Placental epithelial cell (primary cell): ENCODE results near the gene FBP2. TPM values are rescaled to one million over a fixed set of nuclear protein-coding genes. Genes with fewer than 3 reads are reported as not detected.

Experiments
- total RNA-seq: library from RNA; depleted of rRNA; stranded (reverse); fragments of >200 nt; gene quantifications from 2 replicates; pipeline ENCODE4 v1.2.3, GENCODE V29; 2012

Gene FBP2
- total RNA-seq, result not detected in 2 replicates

DNA sequence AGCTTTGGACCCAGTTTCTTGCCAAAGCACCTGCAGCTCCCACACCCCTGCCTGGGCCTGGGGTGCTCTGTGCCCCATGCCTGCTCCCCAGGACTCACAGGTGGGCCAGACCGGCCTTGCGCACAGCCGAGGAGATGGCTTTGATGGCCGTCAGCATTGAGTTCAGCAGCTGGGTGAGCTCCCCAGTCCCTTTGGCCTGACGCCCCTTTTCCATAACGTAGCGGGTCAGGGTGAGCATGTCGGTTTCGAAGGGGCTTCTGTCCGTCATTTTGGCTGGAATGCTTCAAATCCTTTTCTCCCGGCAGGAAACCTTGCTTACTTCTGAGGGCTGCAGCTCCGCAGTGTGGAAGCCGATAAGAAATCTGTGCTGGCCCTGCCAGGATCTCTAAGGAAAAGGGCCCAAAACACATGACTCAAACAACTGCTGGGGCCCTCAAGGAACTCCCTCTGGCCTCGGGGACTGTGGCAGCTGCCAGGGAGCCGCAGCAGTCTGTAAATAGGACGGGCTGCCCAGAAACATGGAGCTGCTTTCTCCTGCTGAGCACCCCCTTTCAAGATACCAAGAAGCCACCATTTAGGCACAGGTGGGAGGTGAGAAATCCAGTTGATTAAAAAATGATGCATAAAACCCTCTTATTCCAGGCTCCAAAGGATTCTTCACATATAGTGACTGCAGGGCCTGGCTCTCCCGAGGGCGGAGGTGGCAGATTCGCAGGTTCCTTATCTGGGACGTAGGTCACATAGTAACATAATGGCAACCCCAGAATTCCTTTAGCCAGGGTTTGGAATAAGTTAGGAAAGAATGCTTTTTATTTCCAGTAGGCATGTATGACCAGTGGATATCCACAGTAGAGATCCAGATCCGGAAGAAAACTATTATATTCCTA lies at the start of gene FBP2:
FBP2 (minus strand) TSS at position 366 of the 887 bp plus-strand sequence; CDS start at position 268, 98 bp downstream.

DNA sequence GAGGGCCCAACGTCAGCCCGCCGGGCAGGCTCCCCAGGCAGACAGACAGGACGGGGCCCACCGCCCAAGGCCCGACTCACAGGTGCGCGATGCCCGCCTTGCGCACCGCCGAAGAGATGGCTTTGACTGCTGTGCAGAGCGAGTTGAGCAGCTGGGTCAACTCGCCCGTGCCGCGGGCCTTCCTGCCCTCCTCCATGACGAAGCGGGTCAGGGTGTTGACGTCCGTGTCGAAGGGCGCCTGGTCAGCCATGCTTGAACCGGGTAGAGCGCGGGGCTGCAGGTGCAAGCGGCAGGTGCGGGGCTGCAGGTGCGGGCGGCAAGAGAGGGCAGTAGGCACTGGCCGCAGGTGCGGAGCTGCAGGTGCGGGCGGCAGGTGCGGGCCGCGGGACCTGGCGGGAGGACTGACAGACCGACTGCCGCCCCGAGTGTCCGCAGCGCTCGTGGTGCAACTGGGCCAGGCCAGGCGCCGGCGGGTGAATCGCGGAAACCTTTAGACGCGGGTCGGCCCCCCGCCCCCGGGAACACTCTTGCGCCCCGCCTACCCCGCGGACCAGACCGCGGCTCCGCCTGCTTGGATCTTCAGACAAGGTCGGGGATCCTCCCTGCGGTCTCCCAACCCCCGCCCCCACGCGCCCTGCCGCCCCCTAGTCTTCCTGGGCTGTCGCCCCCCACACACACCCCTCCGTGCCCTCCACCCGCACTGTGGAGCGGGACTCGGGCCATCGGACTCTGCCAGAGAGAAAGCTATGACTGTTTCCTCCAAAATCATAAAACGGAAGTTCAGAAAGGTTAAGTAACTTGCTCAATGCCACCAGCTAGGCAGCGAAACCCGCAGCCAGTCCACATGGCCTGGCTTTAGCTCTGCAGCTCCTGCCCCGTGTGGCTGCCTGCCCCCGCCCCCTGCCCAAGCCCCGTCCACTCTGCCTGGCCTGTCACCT lies 45.7 kb upstream of the FBP2 start, which contains the start of gene FBP1:
FBP1 (minus strand) TSS at position 458 of the 938 bp plus-strand sequence; CDS start at position 250, 208 bp downstream.

DNA sequence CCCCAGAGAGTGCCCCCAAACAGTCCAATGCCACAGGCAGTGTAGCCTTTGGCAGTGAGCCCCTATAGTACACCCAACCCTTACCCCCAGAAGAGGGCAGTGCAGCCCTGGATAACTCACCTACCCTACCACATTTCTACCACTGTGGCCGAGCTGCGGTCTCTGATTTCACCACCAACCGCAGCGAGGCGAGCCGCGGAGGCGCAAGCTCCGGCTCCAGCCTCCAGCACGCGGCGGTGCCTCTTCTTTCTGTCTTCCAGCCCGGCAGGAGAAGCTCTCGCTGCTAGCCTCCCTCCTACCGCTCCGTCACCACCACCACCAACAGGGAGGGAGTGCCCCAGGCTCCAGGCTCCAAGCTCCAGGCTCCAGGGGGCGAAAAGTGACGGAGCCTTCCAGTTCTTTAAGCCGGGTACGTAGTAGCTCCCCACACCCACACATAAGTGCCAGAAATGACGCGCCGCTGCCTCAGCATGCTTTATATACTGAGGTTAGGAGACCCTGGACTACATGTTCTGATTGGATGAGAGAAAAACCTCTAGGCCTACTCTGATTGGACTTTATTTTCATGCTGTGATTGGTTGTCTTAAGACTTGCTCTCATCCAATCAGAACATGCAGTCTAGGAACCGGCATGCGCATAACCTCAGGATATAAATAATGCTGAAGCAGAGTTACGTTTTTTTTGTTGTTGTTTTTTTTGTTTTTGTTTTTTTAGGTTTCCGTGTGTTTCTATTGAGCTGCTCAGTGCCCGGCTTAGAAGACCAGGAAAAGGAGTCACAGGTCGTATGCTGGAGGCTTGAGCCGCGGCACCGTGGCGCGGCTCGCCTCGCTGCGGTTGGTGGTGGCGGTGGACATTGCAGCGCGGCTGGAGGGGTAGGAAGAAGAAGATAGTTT lies 38.9 kb downstream of the FBP2 start, which contains the start of gene PCAT7:
PCAT7 (plus strand) TSS at position 645 of the 893 bp plus-strand sequence.

Other genes with a start within 250 kb of the FBP2 start
- not detected in 2 replicates for gene PCAT7, start 38.7 kb downstream of the FBP2 start, total RNA-seq
- gene FBP1, start 45.7 kb upstream of the FBP2 start, total RNA-seq, result not detected in 2 replicates
- 73.4 and 117 TPM in 2 replicates for gene AOPEP, start 132.9 kb upstream of the FBP2 start, total RNA-seq